ENCODE data around the gene PRDM16. TPM values are rescaled to one million over a fixed set of nuclear protein-coding genes. Genes with fewer than 3 reads are reported as not detected.

The PRDM16 gene
- total RNA-seq, 1 experiment from 2014 or later = 0.04 TPM

DNA sequence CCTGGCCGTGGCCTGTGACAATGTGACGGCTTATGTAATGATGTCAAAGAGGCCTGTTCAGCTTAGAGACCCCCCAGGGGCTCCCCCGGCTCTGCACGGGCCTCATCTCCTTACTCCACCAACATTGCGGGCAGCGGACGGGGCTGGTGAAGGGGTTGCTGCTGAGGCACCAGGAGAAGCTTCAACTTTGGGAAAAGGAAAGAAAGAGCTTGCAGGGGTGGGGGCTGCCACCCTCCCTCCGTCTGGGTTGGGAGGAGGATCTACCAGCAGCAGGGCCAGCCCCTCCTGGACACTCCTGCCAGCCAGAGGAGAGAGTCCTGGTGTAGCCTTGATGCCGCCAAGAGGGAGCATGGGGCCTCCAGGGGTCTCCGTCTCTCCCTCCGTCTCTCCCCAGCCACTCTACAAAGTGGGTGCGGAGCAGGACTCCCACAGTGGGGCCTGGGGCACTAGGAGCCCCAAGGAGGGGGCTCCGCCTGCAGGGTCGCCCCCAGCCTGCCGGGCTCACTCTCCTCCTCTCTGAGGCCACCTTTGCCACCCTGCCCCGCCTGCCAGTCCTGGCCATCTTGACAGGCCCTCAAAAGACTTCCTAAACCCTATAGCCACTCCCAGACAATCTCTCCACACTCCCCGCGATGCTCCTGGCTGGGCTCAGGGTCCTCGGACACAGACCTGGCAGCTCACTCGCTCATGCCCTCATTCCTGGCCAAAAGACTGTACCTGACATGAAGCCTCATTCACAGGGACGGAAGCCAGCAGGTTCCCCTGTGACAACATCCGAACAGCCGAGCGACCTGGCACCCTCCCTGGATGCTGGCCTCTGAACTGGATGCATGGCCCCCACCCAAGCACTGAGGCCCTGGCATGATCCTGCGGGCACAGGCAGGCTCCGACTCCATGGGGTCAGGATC is 255.0 kb downstream of the PRDM16 start:
- H3K9me3 ChIP-seq (ENCODE audit: low read length) = no peaks in the 10 kb centered on the region
- no peaks in the 10 kb centered on the region for H4K20me1 ChIP-seq (ENCODE audit: low read length)
- peaks cover 58% of the 10 kb centered on the region for H3K27me3 ChIP-seq (ENCODE audit: low read length)
- POLR2A ChIA-PET (ENCODE audit: unreplicated experiment) = no interaction called here
- no peaks in the 10 kb centered on the region for H3K9me2 ChIP-seq (replicated peaks; ENCODE audit: low read length)
- H3K36me3 ChIP-seq (ENCODE audit: low read depth, low read length) = no peaks in the 10 kb centered on the region
- H3K27ac ChIP-seq (ENCODE audit: low read length) = no peak overlapping the region
- H3K9ac ChIP-seq (ENCODE audit: low read length) = no peak overlapping the region
- no peak overlapping the region for H2AFZ ChIP-seq (ENCODE audit: low read length)
- DNase-seq = no peak
- intact Hi-C loops (cut with micrococcal nuclease) = no loop called here
- H3K4me2 ChIP-seq (ENCODE audit: low read length) = no peak overlapping the region
- H3F3A ChIP-seq (ENCODE audit: low read length, unreplicated experiment) = no peaks in the 10 kb centered on the region
- no peak for ATAC-seq
- no TSS peak for BruUV-seq (replicated peaks)
- TF ChIP-seq CTCF (conservative IDR thresholded peaks at IDR 0.05; ENCODE audit: low read depth, low read length) (no peak), EZH2 (IDR thresholded peaks at IDR 0.05; ENCODE audit: low read length, unreplicated experiment) (no peak), EZH2phosphoT487 (IDR thresholded peaks at IDR 0.05; ENCODE audit: borderline replicate concordance, low read length) (no peak)
- no peaks in the 10 kb centered on the region for H3K4me1 ChIP-seq (ENCODE audit: insufficient read depth, low read length)
- H3K79me2 ChIP-seq (ENCODE audit: low read length) = no peaks in the 10 kb centered on the region
- CTCF ChIA-PET = no interaction called here
- no peak overlapping the region for H3K4me3 ChIP-seq (ENCODE audit: low read length)

DNA sequence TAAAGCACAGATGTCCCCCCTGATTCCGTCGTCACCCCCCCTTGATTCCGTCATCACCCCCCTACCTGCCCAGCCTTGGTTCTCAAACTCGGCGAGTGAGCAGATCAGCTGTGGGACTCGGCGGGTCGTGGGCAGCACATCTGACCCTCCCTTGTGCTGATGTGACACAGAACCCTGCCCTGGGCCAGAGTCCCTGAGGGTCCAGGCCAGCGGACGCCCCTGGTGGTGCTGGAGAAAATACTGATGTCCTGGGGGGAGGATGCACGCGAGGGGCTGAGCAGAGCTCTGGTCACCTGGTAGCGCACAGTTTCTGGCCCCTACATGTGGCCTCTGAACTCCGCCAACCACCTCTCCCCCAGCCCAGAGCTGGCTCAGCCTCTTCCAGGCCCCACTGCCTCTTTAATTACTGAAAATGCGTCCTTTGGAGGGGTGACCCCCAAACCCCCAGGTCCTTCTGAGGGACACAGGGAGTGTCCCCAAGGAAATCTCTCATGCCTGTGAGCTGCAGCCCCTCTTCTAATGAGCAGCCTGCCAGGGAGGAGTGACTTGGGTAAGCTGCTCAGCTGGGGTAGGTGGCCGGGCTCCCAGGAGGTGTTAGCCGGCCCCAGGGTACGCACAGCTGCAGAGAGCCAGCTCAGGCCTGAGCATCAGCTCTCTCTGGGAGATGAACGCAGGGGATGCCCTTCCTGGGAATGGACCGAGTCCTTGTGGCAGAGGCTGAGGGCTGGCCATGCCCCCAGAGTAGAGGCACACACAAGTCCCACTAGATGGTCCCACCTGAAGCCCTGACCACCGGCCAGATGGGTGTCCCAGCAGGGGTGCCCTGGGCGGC is 255.9 kb downstream of the PRDM16 start:
- BruUV-seq (replicated peaks) = no TSS peak
- Histone ChIP-seq H3K36me3 (ENCODE audit: low read depth, low read length) (no peaks in the 10 kb centered on the region), H3K4me1 (ENCODE audit: insufficient read depth, low read length) (no peaks in the 10 kb centered on the region), H3K79me2 (ENCODE audit: low read length) (no peaks in the 10 kb centered on the region), H3K9me3 (ENCODE audit: low read length) (no peaks in the 10 kb centered on the region), H3K27me3 (ENCODE audit: low read length) (peaks cover 66% of the 10 kb centered on the region), H3K4me2 (ENCODE audit: low read length) (no peak overlapping the region), H3K9ac (ENCODE audit: low read length) (no peak overlapping the region), H3K9me2 (replicated peaks; ENCODE audit: low read length) (no peaks in the 10 kb centered on the region), H3K4me3 (ENCODE audit: low read length) (no peak overlapping the region), H3F3A (ENCODE audit: low read length, unreplicated experiment) (no peaks in the 10 kb centered on the region), H3K27ac (ENCODE audit: low read length) (no peak overlapping the region), H4K20me1 (ENCODE audit: low read length) (no peaks in the 10 kb centered on the region), H2AFZ (ENCODE audit: low read length) (no peak overlapping the region)
- intact Hi-C loops (cut with micrococcal nuclease) = no loop called here
- DNase-seq = no peak
- ATAC-seq = no peak
- TF ChIP-seq EZH2 (IDR thresholded peaks at IDR 0.05; ENCODE audit: low read length, unreplicated experiment) (no peak), EZH2phosphoT487 (IDR thresholded peaks at IDR 0.05; ENCODE audit: borderline replicate concordance, low read length) (no peak), CTCF (conservative IDR thresholded peaks at IDR 0.05; ENCODE audit: low read depth, low read length) (no peak)
- ChIA-PET POLR2A (ENCODE audit: unreplicated experiment) (no interaction called here), CTCF (no interaction called here)
